GM18867 (cell line): ENCODE measurements around the gene METTL6.
"Not testable (repeated sequence)": the region's sequence is repeated elsewhere in the genome, so short reads cannot be mapped to it uniquely, and the experiment has no call there.

Source experiments
- ATAC-seq: cut with Tn5 transposase; IDR thresholded peaks from one replicate; pipeline ENCODE4 v1.9.1; 2021; ENCODE audit warnings: mild to moderate bottlenecking, moderate library complexity; ENCODE audit not compliant: unreplicated experiment

METTL6 gene

GRCh38 chr3:15405448-15406050, 21.8 kb downstream of the METTL6 start:
- ATAC-seq, result no peak

- no peak for ATAC-seq
Measured at GRCh38 chr3:15404767-15405166, 22.6 kb downstream of the METTL6 start.

GRCh38 chr3:15403965-15404364, 23.4 kb downstream of the METTL6 start:
- ATAC-seq, result no peak

- no peak for ATAC-seq
Measured at GRCh38 chr3:15403495-15403894, 23.8 kb downstream of the METTL6 start.

GRCh38 chr3:15401936-15402335, 25.4 kb downstream of the METTL6 start:
- no peak for ATAC-seq

- no peak for ATAC-seq
Measured at GRCh38 chr3:15399970-15400369, 27.4 kb downstream of the METTL6 start.

GRCh38 chr3:15398731-15399133, 28.6 kb downstream of the METTL6 start:
- not testable (repeated sequence) for ATAC-seq

- not testable (repeated sequence) for ATAC-seq
Measured at GRCh38 chr3:15393252-15393651, 34.1 kb downstream of the METTL6 start.

- ATAC-seq, result no peak
Measured at GRCh38 chr3:15391007-15391406, 36.3 kb downstream of the METTL6 start.

- ATAC-seq, result no peak
Measured at GRCh38 chr3:15390460-15390859, 36.9 kb downstream of the METTL6 start.

- ATAC-seq, result not testable (repeated sequence)
Measured at GRCh38 chr3:15388335-15388734, 39.0 kb downstream of the METTL6 start.

GRCh38 chr3:15387735-15388134, 39.6 kb downstream of the METTL6 start:
- ATAC-seq, result no peak

GRCh38 chr3:15387171-15387581, 40.2 kb downstream of the METTL6 start:
- ATAC-seq, result no peak

GRCh38 chr3:15386654-15386955, 40.7 kb downstream of the METTL6 start:
- ATAC-seq, result not testable (repeated sequence)

GRCh38 chr3:15385901-15386653, 41.3 kb downstream of the METTL6 start:
- no peak for ATAC-seq

- peak; percentile 18 for ATAC-seq
Measured at GRCh38 chr3:15385238-15385695, 42.1 kb downstream of the METTL6 start.

GRCh38 chr3:15384510-15385237, 42.7 kb downstream of the METTL6 start:
- peak; percentile 91 for ATAC-seq

- no peak for ATAC-seq
Measured at GRCh38 chr3:15382405-15382923, 44.9 kb downstream of the METTL6 start.

GRCh38 chr3:15380980-15381890, 46.1 kb downstream of the METTL6 start:
- ATAC-seq, result no peak

GRCh38 chr3:15377961-15378791, 49.2 kb downstream of the METTL6 start:
- peak; percentile 89 for ATAC-seq
